Measurements from ENCODE around the gene BMP4. TPM values are rescaled to one million over a fixed set of nuclear protein-coding genes. Genes with fewer than 3 reads are reported as not detected.

BMP4 gene
- total and polyA plus RNA-seq, 2 donors (not counting 3 experiments of a cell fraction or from before 2014, with no cell fraction given): 238 to 311 TPM

- DNase-seq (ENCODE audit: low read depth, low spot score): no peak
- no peaks in the 10 kb centered on the region for H3K27me3 ChIP-seq (ENCODE audit: control insufficient read depth in 2 of 2, insufficient read depth in 2 of 2, low read length in 2 of 2)
- CTCF ChIA-PET: no interaction called here
- H3K9me1 ChIP-seq (replicated peaks; ENCODE audit: control insufficient read depth, extremely low read depth, insufficient read depth, low read length): no peaks in the 10 kb centered on the region
- POLR2A ChIA-PET: no interaction called here
- BruUV-seq (replicated peaks): no TSS peak
- no peaks in the 10 kb centered on the region for H3K9me3 ChIP-seq (replicated peaks; ENCODE audit: control insufficient read depth, insufficient read depth, low read length)
- dilution Hi-C loops (cut with MboI; ENCODE audit: extremely low pct_ligation_motif_present, low sequenced_read_pairs): no loop called here
- intact Hi-C loops (cut with micrococcal nuclease): no loop called here
- no peaks in the 10 kb centered on the region for H3K36me3 ChIP-seq (ENCODE audit: control insufficient read depth in 2 of 2, extremely low read depth in 1 of 2, insufficient read depth in 2 of 2, low read length in 2 of 2)
- no peak overlapping the region for H3K27ac ChIP-seq (ENCODE audit: insufficient read depth, low read depth, low read length)
- H4K20me1 ChIP-seq (replicated peaks; ENCODE audit: control insufficient read depth, extremely low read depth, insufficient read depth, low read length): no peaks in the 10 kb centered on the region
- no peak overlapping the region for H3K4me3 ChIP-seq (replicated peaks in 1 of 3; ENCODE audit: insufficient read depth in 1 of 3, low read depth in 1 of 3, low read length in 3 of 3)
- no peak overlapping the region for H3K4me2 ChIP-seq (ENCODE audit: insufficient read depth, low read length)
- no peaks in the 10 kb centered on the region for H3K4me1 ChIP-seq (ENCODE audit: control insufficient read depth, extremely low read depth, insufficient read depth, low read length)
- no peak overlapping the region for H2AFZ ChIP-seq (ENCODE audit: low read depth, low read length)
- H3K79me2 ChIP-seq (ENCODE audit: control insufficient read depth, insufficient read depth, low read length): no peaks in the 10 kb centered on the region
- no peak for FAIRE-seq
- H3K9ac ChIP-seq (replicated peaks; ENCODE audit: extremely low read depth, insufficient read depth, low read length): no peak overlapping the region
- no peak for TF ChIP-seq POLR2A (IDR thresholded peaks at IDR 0.05; ENCODE audit: low read depth, low read length)
- no peak for TF ChIP-seq EZH2 (IDR thresholded peaks at IDR 0.05; ENCODE audit: borderline replicate concordance, low read depth, low read length, severe bottlenecking)
- no peak for TF ChIP-seq FOS (IDR thresholded peaks at IDR 0.05; ENCODE audit: borderline replicate concordance, insufficient read depth, low read length)
- TF ChIP-seq MYC (IDR thresholded peaks at IDR 0.05; ENCODE audit: low read depth, low read length): no peak
- no peak for TF ChIP-seq GATA2 (IDR thresholded peaks at IDR 0.05; ENCODE audit: insufficient read depth, insufficient read length, low read depth, low read length)
- TF ChIP-seq, protein P1, sequence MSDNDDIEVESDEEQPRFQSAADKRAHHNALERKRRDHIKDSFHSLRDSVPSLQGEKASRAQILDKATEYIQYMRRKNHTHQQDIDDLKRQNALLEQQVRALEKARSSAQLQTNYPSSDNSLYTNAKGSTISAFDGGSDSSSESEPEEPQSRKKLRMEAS (IDR thresholded peaks at IDR 0.05; ENCODE audit: insufficient read depth, insufficient read length): no peak
- no peak for TF ChIP-seq CTCF (IDR thresholded peaks at IDR 0.05; ENCODE audit: extremely low read depth in 1 of 2, insufficient read depth in 1 of 2, low read depth in 1 of 2, low read length in 2 of 2)
- no peak for TF ChIP-seq POLR2AphosphoS5 (IDR thresholded peaks at IDR 0.05; ENCODE audit: insufficient read depth, low read depth, low read length)
- TF ChIP-seq JUN (IDR thresholded peaks at IDR 0.05; ENCODE audit: borderline replicate concordance, insufficient read depth, insufficient read length, low read depth): no peak
Observed at GRCh38 chr14:53993920-53994607, 37.4 kb upstream of the BMP4 start.
